Uterus (tissue), 2 donors: ENCODE data around the gene OBP2B.

Experiments used
- POLR2A ChIP-seq, 2 donors: fragments of 450-650 bp; IDR thresholded peaks; one replicate each; pipeline ENCODE4 v1.6.1; 2016; ENCODE audit warnings: antibody characterized with exemption in 2 of 2, mild to moderate bottlenecking in 1 of 2, moderate library complexity in 1 of 2
- TF ChIP-seq, protein P1 (sequence below), 4 experiments: fragments of 200-600 bp in 2 of 4; fragments of 450-650 bp in 2 of 4; sonication (generic) in 2 of 4; IDR thresholded peaks; one replicate each; pipeline ENCODE4 v1.5.1; 2016 to 2019; ENCODE audit warnings: antibody characterized with exemption in 4 of 4, mild to moderate bottlenecking in 2 of 4, moderate library complexity in 1 of 4

DNA sequence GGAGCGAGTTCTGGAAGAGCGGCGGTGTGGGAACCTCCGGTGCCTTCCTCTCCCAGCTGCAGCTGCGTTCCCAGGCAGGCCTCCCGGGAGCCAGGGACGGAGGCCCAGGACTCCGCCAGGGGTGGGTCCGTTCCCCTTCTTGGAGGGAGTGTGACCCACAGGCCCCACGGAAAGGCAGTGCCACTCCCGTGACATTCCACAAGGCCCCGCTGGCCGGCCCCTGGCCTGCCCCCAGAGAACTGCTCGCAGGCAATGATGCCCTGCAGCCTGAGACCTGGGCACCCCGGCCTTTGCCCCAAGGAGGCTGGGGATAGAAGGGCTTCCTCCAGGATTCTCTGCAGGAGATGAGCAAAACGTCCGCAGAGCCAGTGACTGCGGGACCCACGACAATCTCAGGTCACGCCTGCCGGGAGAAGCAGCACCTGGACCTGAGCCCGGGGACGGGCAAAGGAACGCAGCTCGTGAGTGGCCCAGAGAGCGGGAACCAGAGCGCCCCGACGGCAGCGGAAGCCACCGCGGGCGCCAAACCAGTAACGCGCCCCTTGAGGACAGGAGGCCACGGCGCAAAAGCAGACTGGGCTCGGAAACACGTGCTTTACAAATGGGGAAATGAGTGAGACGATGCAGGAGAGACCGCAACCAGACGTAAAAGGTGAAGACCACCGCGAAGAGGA is 9.3 kb downstream of the OBP2B start:
- TF ChIP-seq, protein P1, sequence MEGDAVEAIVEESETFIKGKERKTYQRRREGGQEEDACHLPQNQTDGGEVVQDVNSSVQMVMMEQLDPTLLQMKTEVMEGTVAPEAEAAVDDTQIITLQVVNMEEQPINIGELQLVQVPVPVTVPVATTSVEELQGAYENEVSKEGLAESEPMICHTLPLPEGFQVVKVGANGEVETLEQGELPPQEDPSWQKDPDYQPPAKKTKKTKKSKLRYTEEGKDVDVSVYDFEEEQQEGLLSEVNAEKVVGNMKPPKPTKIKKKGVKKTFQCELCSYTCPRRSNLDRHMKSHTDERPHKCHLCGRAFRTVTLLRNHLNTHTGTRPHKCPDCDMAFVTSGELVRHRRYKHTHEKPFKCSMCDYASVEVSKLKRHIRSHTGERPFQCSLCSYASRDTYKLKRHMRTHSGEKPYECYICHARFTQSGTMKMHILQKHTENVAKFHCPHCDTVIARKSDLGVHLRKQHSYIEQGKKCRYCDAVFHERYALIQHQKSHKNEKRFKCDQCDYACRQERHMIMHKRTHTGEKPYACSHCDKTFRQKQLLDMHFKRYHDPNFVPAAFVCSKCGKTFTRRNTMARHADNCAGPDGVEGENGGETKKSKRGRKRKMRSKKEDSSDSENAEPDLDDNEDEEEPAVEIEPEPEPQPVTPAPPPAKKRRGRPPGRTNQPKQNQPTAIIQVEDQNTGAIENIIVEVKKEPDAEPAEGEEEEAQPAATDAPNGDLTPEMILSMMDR (IDR thresholded peaks at IDR 0.05): peak in 1 of 4 experiments; percentile 20
- no peak for TF ChIP-seq POLR2A (IDR thresholded peaks at IDR 0.05)
